HepG2 (cell line): Measurements from ENCODE around the gene MARCHF11. TPM values are rescaled to one million over a fixed set of nuclear protein-coding genes. Genes with fewer than 3 reads are reported as not detected.

Experiments
- ATAC-seq: fragments of 200-7000 bp; cut with Tn5 transposase; 3 replicates; pipeline ENCODE4 v1.9.1; 2020; ENCODE audit warnings: mild to moderate bottlenecking, moderate library complexity
- BruUV-seq: library from RNA; stranded (reverse); fragments of 400-500 nt; replicated peaks from 2 replicates; lab custom pipeline; 2021; lab: Mats Ljungman, UMichigan
- CTCF ChIA-PET: fragments of 300-600 bp; formaldehyde crosslinking; extraction: SDS; loops from one replicate; lab custom pipeline; 2021; ENCODE audit warnings: low total read pairs, inconsistent platforms, low intra/inter-chr PET ratio; lab: Yijun Ruan, JAX
- POLR2A ChIA-PET: fragments of 350-600 bp; sonication (Branson Sonifier 250); formaldehyde crosslinking; loops from one replicate; lab custom pipeline; 2020; ENCODE audit warnings: antibody characterized with exemption, inconsistent platforms; lab: Yijun Ruan, JAX
- DNase-seq: peaks from one replicate; pipeline ENCODE4 v3.0.0-alpha.2; 2015; ENCODE audit warnings: low spot score
- FAIRE-seq: peaks from 3 replicates; lab custom pipeline; 2011; peaks lifted over from hg19 to GRCh38; lab: Jason Lieb, UNC
- H2AFZ ChIP-seq: one replicate; pipeline ENCODE4 v1.6.1; 2011; ENCODE audit warnings: low read length, inconsistent platforms
- H3K27ac ChIP-seq: fragments of 300-600 bp; 3 replicates; pipeline ENCODE4 v1.8.0; 2011; ENCODE audit warnings: mixed run types, mild to moderate bottlenecking, mixed read lengths, low read length, inconsistent platforms; ENCODE audit not compliant: insufficient read depth; ENCODE audit errors: extremely low read length
- H3K27me3 ChIP-seq, 2 experiments: fragments of 200-600 bp in 1 of 2; 2 replicates in 1 of 2; 3 replicates in 1 of 2; pipeline versions ENCODE4 v1.6.0 to v1.8.0; 2011; ENCODE audit warnings: low read length in 2 of 2, mild to moderate bottlenecking in 2 of 2, moderate library complexity in 2 of 2, inconsistent platforms in 1 of 2; ENCODE audit not compliant: insufficient read depth in 2 of 2, control insufficient read depth in 1 of 2
- H3K36me3 ChIP-seq, 2 experiments: fragments of 200-600 bp in 1 of 2; replicated peaks in 1 of 2; 2 replicates in 1 of 2; 3 replicates in 1 of 2; pipeline versions ENCODE4 v1.5.1 to v1.8.0; 2011; ENCODE audit warnings: low read length in 2 of 2, inconsistent platforms in 1 of 2; ENCODE audit not compliant: insufficient read depth in 2 of 2, control insufficient read depth in 1 of 2
- H3K4me1 ChIP-seq: 2 replicates; pipeline ENCODE4 v1.5.1; 2012; ENCODE audit warnings: low read length, inconsistent platforms; ENCODE audit not compliant: insufficient read depth
- H3K4me2 ChIP-seq: 2 replicates; pipeline ENCODE4 v1.6.0; 2011; ENCODE audit warnings: low read depth, low read length, inconsistent platforms
- H3K4me3 ChIP-seq, 3 experiments: fragments of 200-600 bp in 1 of 3; sonication (generic), shearing (Covaris generic) in 1 of 3; replicated peaks in 1 of 3; 2 replicates each; pipeline ENCODE4 v1.5.1; 2011 to 2016; ENCODE audit warnings: low read length in 3 of 3, inconsistent platforms in 2 of 3, low read depth in 2 of 3, mild to moderate bottlenecking in 2 of 3, control low read depth in 1 of 3, mixed read lengths in 1 of 3; ENCODE audit not compliant: insufficient read depth in 1 of 3
- H3K79me2 ChIP-seq: one replicate; pipeline ENCODE4 v1.6.1; 2011; ENCODE audit warnings: low read length, inconsistent platforms; ENCODE audit not compliant: insufficient read depth
- H3K9ac ChIP-seq: 2 replicates; pipeline ENCODE4 v1.6.0; 2011; ENCODE audit warnings: mild to moderate bottlenecking, low read depth, low read length, inconsistent platforms; ENCODE audit not compliant: insufficient read depth
- H3K9me3 ChIP-seq: 2 replicates; pipeline ENCODE4 v1.5.1; 2012; ENCODE audit warnings: mild to moderate bottlenecking, low read length
- H4K20me1 ChIP-seq: 2 replicates; pipeline ENCODE4 v1.6.0; 2011; ENCODE audit warnings: inconsistent platforms, mild to moderate bottlenecking, low read length, moderate library complexity; ENCODE audit not compliant: insufficient read depth
- CCDC6 ChIP-seq: sonication (generic); formaldehyde crosslinking; IDR thresholded peaks from 2 replicates; pipeline ENCODE4 v1.8.1; 2022; ENCODE audit warnings: mild to moderate bottlenecking, missing genetic modification reagents, moderate library complexity
- ELF1 ChIP-seq: sonication (generic); formaldehyde crosslinking; IDR thresholded peaks from 2 replicates; pipeline ENCODE4 v1.4.0; 2020; ENCODE audit warnings: missing genetic modification reagents
- IKZF1 ChIP-seq: fragments of 450-650 bp; IDR thresholded peaks from 2 replicates; pipeline ENCODE4 v1.7.1; 2016
- RORA ChIP-seq: sonication (generic); formaldehyde crosslinking; IDR thresholded peaks from 2 replicates; pipeline ENCODE4 v1.5.0; 2020; ENCODE audit warnings: mild to moderate bottlenecking, missing genetic modification reagents, moderate library complexity
- SCMH1 ChIP-seq: sonication (generic); formaldehyde crosslinking; IDR thresholded peaks from 2 replicates; pipeline ENCODE4 v1.9.0; 2021; ENCODE audit warnings: missing genetic modification reagents, mild to moderate bottlenecking, borderline replicate concordance
- ZFY ChIP-seq: sonication (generic); formaldehyde crosslinking; IDR thresholded peaks from 2 replicates; pipeline ENCODE4 v1.4.0; 2020; ENCODE audit warnings: missing genetic modification reagents
- WGBS: methylation state at CpG from one replicate; pipeline ENCODE4 v1.1.6; 2017; ENCODE audit warnings: low lambda C conversion rate; 5-methylcytosine and 5-hydroxymethylcytosine counted together
- in situ Hi-C: cut with HindIII; loops from 2 replicates; pipeline ENCODE4 v1.10.0; 2017; ENCODE audit warnings: low pct_unique_long_range_greater_than_20kb; ENCODE audit not compliant: extremely low pct_ligation_motif_present
- intact Hi-C: fragments of 100-400 bp; cut with micrococcal nuclease; formaldehyde crosslinking; loops from one replicate; pipeline ENCODE4 v1.10.0; 2022; ENCODE audit not compliant: unreplicated experiment
- polyA plus RNA-seq, 8 experiments: library from polyadenylated mRNA; depleted of rRNA in 3 of 8; stranded (reverse) in 7 of 8; unstranded in 1 of 8; fragments of >200 nt; fragmentation: Illumina TruSeq in 4 of 8; extraction: Trizol in 4 of 8; gene quantifications; 2 replicates each; pipeline versions ENCODE4 v1.2.1 to v1.2.3, GENCODE V29; 2011 to 2016; ENCODE audit warnings: low read depth in 4 of 8, missing spikeins in 1 of 8, mixed read lengths in 1 of 8; ENCODE audit not compliant: insufficient read depth in 1 of 8
- total RNA-seq, 5 experiments: library from RNA; depleted of rRNA; stranded (reverse); fragments of >200 nt; fragmentation: Illumina TruSeq; extraction: Trizol; gene quantifications; 2 replicates each; pipeline ENCODE4 v1.2.3, GENCODE V29; 2016; ENCODE audit warnings: low read depth in 1 of 5
- TF ChIP-seq, protein P1 (sequence below): sonication (generic); formaldehyde crosslinking; IDR thresholded peaks from 2 replicates; pipeline ENCODE4 v1.4.0; 2020; ENCODE audit warnings: missing genetic modification reagents, borderline replicate concordance
- TF ChIP-seq, protein P2 (sequence below): sonication (generic); formaldehyde crosslinking; IDR thresholded peaks from 2 replicates; pipeline ENCODE4 v1.8.0; 2022; ENCODE audit warnings: mild to moderate bottlenecking, missing genetic modification reagents
- TF ChIP-seq, protein P3 (sequence below): sonication (generic); formaldehyde crosslinking; IDR thresholded peaks from one replicate; pipeline ENCODE4 v1.5.1; 2020; ENCODE audit warnings: mild to moderate bottlenecking, missing genetic modification reagents; ENCODE audit errors: not compliant biosample characterization

Gene MARCHF11
- total and polyA plus RNA-seq, 2 of the 13 experiments (the other 11 are each of a cell fraction or from before 2014, with no cell fraction given), result not detected

DNA sequence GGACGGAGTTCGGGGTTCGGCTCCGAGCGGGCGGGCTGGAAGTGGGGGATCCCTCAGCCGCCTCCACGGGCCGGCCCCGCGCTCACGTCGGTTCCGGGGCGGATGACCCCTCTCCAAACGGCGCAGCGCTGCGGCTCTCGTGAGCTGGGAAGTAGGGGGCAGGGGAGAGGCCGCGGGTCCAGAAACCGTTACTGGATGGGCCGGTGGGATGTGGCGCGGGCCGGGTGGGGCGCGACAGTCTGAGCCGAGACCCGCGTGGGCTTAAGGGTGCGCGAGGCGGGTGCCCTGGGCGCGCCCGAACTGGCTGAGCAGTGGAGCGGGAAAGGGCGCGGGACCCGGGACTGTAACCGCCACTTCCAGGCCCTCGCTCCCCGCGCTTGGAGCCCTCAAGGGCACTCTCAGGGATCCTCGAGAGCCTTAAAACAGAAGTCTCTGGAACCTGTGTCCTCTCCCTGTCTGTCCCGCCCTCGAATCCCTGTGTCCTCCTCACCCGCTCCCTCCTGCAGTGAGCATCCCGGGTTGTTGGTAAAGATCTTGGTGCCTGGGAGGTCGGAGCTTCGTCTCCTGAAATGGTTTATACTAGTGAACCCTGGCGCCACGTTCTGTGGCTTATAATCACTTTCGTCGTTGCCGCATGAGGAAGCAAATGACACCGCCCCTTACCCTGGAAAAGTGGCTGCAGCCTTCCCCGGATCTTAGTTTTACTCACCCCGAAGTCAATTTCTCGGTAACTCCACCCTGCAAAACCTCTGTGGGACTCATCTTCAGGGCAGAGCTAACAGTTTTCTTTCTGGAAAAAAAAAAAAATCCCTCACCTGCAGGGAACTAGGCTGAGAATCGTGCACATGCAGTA lies 571 bp upstream of the MARCHF11 start:
- ChIA-PET POLR2A (no interaction called here), CTCF (no interaction called here)
- Histone ChIP-seq H3K9ac (no peak overlapping the region), H3K4me3 (no peak overlapping the region), H3K4me2 (no peak overlapping the region), H3K36me3 (no peaks in the 10 kb centered on the region), H3K27me3 (no peaks in the 10 kb centered on the region), H2AFZ (no peak overlapping the region), H3K4me1 (no peaks in the 10 kb centered on the region), H4K20me1 (no peaks in the 10 kb centered on the region), H3K79me2 (no peaks in the 10 kb centered on the region), H3K27ac (no peak overlapping the region), H3K9me3 (no peaks in the 10 kb centered on the region)
- intact Hi-C loops, result no loop called here
- no peak for FAIRE-seq
- no peak for ATAC-seq
- 80% methylated on average over 54 of the region's 63 CpGs for WGBS
- no peak for DNase-seq
- no TSS peak for BruUV-seq
- in situ Hi-C loops, result no loop called here
- TF ChIP-seq, protein P1, sequence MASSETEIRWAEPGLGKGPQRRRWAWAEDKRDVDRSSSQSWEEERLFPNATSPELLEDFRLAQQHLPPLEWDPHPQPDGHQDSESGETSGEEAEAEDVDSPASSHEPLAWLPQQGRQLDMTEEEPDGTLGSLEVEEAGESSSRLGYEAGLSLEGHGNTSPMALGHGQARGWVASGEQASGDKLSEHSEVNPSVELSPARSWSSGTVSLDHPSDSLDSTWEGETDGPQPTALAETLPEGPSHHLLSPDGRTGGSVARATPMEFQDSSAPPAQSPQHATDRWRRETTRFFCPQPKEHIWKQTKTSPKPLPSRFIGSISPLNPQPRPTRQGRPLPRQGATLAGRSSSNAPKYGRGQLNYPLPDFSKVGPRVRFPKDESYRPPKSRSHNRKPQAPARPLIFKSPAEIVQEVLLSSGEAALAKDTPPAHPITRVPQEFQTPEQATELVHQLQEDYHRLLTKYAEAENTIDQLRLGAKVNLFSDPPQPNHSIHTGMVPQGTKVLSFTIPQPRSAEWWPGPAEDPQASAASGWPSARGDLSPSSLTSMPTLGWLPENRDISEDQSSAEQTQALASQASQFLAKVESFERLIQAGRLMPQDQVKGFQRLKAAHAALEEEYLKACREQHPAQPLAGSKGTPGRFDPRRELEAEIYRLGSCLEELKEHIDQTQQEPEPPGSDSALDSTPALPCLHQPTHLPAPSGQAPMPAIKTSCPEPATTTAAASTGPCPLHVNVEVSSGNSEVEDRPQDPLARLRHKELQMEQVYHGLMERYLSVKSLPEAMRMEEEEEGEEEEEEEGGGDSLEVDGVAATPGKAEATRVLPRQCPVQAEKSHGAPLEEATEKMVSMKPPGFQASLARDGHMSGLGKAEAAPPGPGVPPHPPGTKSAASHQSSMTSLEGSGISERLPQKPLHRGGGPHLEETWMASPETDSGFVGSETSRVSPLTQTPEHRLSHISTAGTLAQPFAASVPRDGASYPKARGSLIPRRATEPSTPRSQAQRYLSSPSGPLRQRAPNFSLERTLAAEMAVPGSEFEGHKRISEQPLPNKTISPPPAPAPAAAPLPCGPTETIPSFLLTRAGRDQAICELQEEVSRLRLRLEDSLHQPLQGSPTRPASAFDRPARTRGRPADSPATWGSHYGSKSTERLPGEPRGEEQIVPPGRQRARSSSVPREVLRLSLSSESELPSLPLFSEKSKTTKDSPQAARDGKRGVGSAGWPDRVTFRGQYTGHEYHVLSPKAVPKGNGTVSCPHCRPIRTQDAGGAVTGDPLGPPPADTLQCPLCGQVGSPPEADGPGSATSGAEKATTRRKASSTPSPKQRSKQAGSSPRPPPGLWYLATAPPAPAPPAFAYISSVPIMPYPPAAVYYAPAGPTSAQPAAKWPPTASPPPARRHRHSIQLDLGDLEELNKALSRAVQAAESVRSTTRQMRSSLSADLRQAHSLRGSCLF (CRISPR knock-in tag), result no peak
- TF ChIP-seq ELF1 (CRISPR knock-in tag) (no peak), ZFY (CRISPR knock-in tag) (no peak), IKZF1 (no peak), CCDC6 (CRISPR knock-in tag) (no peak), SCMH1 (CRISPR knock-in tag) (no peak), RORA (no peak)
- TF ChIP-seq, protein P2, sequence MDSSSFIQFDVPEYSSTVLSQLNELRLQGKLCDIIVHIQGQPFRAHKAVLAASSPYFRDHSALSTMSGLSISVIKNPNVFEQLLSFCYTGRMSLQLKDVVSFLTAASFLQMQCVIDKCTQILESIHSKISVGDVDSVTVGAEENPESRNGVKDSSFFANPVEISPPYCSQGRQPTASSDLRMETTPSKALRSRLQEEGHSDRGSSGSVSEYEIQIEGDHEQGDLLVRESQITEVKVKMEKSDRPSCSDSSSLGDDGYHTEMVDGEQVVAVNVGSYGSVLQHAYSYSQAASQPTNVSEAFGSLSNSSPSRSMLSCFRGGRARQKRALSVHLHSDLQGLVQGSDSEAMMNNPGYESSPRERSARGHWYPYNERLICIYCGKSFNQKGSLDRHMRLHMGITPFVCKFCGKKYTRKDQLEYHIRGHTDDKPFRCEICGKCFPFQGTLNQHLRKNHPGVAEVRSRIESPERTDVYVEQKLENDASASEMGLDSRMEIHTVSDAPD (CRISPR knock-in tag), result no peak
- TF ChIP-seq, protein P3, sequence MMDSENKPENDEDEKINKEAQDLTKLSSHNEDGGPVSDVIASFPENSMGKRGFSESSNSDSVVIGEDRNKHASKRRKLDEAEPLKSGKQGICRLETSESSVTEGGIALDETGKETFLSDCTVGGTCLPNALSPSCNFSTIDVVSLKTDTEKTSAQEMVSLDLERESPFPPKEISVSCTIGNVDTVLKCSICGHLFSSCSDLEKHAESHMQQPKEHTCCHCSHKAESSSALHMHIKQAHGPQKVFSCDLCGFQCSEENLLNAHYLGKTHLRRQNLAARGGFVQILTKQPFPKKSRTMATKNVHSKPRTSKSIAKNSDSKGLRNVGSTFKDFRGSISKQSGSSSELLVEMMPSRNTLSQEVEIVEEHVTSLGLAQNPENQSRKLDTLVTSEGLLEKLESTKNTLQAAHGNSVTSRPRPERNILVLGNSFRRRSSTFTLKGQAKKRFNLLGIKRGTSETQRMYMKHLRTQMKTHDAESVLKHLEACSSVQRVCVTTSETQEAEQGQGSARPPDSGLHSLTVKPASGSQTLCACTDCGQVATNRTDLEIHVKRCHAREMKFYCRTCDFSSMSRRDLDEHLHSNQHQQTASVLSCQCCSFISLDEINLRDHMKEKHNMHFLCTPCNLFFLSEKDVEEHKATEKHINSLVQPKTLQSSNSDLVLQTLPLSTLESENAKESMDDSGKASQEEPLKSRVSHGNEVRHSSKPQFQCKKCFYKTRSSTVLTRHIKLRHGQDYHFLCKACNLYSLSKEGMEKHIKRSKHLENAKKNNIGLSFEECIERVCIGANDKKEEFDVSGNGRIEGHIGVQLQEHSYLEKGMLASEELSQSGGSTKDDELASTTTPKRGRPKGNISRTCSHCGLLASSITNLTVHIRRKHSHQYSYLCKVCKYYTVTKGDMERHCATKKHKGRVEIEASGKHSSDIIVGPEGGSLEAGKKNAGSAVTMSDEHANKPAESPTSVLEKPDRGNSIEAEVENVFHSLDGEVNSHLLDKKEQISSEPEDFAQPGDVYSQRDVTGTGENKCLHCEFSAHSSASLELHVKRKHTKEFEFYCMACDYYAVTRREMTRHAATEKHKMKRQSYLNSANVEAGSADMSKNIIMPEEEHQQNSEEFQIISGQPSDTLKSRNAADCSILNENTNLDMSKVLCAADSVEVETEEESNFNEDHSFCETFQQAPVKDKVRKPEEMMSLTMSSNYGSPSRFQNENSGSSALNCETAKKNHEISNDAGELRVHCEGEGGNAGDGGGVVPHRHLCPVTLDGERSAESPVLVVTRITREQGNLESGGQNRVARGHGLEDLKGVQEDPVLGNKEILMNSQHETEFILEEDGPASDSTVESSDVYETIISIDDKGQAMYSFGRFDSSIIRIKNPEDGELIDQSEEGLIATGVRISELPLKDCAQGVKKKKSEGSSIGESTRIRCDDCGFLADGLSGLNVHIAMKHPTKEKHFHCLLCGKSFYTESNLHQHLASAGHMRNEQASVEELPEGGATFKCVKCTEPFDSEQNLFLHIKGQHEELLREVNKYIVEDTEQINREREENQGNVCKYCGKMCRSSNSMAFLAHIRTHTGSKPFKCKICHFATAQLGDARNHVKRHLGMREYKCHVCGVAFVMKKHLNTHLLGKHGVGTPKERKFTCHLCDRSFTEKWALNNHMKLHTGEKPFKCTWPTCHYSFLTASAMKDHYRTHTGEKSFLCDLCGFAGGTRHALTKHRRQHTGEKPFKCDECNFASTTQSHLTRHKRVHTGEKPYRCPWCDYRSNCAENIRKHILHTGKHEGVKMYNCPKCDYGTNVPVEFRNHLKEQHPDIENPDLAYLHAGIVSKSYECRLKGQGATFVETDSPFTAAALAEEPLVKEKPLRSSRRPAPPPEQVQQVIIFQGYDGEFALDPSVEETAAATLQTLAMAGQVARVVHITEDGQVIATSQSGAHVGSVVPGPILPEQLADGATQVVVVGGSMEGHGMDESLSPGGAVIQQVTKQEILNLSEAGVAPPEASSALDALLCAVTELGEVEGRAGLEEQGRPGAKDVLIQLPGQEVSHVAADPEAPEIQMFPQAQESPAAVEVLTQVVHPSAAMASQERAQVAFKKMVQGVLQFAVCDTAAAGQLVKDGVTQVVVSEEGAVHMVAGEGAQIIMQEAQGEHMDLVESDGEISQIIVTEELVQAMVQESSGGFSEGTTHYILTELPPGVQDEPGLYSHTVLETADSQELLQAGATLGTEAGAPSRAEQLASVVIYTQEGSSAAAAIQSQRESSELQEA (CRISPR knock-in tag), result no peak
